ENCODE measurements around the gene RAP1GAP. TPM values are rescaled to one million over a fixed set of nuclear protein-coding genes. Genes with fewer than 3 reads are reported as not detected.

The RAP1GAP gene
- total RNA-seq, 2 donors from 2014 or later: 8.0 to 8.2 TPM

DNA sequence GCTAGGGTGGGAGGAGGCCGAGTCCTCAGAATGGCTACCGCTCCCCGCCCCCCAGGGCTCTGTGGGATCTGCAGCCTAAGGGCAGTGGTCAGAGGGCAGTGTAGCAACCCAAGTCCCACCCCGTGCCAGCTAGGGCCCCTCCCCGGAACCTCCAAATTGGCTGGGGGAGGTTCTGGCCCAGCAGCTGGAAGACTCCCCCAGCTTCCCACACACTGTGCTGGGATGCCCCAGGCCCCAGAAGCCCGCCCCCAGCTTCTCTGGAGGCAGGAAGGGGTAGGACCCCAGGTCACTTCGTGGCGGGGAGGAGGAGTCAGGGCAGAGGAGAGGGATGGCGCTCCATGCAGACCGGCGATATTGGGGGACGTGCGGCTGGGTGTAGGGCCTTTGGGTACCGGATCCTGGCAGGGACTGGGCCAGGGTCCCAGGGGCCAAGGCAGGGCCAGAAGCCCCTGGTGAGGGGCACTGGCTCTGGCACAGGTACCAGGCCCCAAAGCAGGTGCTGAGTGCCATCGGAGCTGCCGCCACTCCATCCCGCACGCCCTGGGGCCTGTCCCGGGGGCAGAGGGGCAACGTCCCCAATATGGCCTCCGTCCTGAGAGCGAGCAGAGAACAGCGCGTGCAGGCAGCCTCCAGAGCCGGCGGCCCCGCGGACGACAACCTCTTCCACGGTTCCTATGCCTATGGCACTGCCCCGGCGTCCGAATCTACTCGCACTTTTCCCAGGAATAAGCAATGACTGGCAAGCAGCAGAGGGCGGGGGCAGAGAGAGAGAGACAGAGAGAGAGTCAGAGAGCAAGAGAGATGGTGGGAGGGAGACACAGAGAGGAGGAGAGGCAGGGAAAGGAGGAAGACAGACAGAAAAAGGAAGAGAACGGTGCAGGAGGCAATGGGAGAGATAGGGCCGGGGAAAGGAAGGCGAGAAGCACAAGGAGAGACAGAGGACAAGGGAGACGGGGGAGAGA, 65.7 kb downstream of the RAP1GAP start:
- Mint-ChIP-seq H3K27ac (no peak overlapping the region), H3K4me1 (peaks cover 20% of the 10 kb centered on the region), H3K4me3 (no peak overlapping the region), H3K27me3 (ENCODE audit: insufficient read depth) (no peaks in the 10 kb centered on the region), H3K36me3 (ENCODE audit: low read depth) (no peaks in the 10 kb centered on the region), H3K9me3 (no peaks in the 10 kb centered on the region)
- Histone ChIP-seq H3K27ac (ENCODE audit: low read depth, low read length) (no peak overlapping the region), H3K4me3 (ENCODE audit: low read length) (no peak overlapping the region), H3K36me3 (ENCODE audit: control insufficient read depth, insufficient read depth, low read length) (no peaks in the 10 kb centered on the region), H3K4me1 (ENCODE audit: control insufficient read depth, insufficient read depth, low read length) (no peaks in the 10 kb centered on the region), H3K27me3 (ENCODE audit: control insufficient read depth, insufficient read depth, low read length, poor library complexity, severe bottlenecking) (no peaks in the 10 kb centered on the region), H3K9me3 (ENCODE audit: control insufficient read depth, low read length) (no peaks in the 10 kb centered on the region), H3K9ac (ENCODE audit: extremely low read depth, low read length, poor library complexity, severe bottlenecking) (no peak overlapping the region)
- TF ChIP-seq, protein P1, sequence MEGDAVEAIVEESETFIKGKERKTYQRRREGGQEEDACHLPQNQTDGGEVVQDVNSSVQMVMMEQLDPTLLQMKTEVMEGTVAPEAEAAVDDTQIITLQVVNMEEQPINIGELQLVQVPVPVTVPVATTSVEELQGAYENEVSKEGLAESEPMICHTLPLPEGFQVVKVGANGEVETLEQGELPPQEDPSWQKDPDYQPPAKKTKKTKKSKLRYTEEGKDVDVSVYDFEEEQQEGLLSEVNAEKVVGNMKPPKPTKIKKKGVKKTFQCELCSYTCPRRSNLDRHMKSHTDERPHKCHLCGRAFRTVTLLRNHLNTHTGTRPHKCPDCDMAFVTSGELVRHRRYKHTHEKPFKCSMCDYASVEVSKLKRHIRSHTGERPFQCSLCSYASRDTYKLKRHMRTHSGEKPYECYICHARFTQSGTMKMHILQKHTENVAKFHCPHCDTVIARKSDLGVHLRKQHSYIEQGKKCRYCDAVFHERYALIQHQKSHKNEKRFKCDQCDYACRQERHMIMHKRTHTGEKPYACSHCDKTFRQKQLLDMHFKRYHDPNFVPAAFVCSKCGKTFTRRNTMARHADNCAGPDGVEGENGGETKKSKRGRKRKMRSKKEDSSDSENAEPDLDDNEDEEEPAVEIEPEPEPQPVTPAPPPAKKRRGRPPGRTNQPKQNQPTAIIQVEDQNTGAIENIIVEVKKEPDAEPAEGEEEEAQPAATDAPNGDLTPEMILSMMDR (conservative IDR thresholded peaks at IDR 0.05): no peak
- no peak for DNase-seq
- 91 to 92% methylated on average over 19 to 39 of the region's 39 CpGs for WGBS, 2 experiments (ENCODE audit: insufficient coverage in 1 of 2, insufficient read length in 1 of 2)

DNA sequence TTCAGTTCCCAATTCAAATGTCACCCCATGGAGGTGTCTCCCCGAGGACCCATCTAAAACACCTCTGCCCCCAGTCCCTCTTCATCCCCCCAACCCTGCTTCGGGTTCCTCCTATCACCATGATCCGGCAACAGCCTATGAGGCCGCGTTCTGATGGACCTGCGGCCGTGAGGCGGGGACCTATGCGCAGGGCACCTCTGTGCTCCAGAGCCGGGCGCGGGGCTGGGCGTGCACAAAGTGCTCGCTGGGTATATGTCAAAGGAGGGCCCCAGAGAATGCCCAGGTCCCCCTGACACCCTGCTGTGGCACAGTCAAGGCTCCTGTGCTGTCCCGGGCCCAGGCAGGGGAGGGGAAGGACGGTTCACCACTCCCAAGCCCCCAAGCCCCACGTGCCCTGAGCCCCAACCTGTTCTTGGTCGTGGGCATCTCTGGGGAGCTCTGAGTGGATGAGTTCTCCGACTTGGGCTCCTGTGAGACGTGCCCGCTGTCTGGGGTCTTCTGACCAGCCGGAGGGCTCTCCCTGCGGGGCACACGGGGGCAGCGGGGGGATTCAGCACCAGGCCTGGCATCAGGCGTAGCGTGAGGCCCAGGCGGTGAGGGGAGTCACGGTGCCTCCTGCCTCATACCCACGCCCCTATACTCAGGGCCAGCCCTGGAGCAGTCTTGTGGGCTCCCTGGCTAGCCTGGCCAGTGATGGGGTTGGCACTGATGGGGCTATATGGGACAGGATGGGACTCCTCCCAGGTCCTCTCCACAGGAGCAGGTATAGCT, 67.7 kb downstream of the RAP1GAP start:
- no peaks in the 10 kb centered on the region for H3K9me3 ChIP-seq (ENCODE audit: control insufficient read depth, low read length)
- H3K27me3 ChIP-seq (ENCODE audit: control insufficient read depth, insufficient read depth, low read length, poor library complexity, severe bottlenecking): no peaks in the 10 kb centered on the region
- no peak overlapping the region for H3K27ac ChIP-seq (ENCODE audit: low read depth, low read length)
- H3K4me1 ChIP-seq (ENCODE audit: control insufficient read depth, insufficient read depth, low read length): no peaks in the 10 kb centered on the region
- Mint-ChIP-seq H3K4me3 (no peak overlapping the region), H3K9me3 (no peaks in the 10 kb centered on the region), H3K4me1 (peaks cover 8% of the 10 kb centered on the region), H3K27me3 (ENCODE audit: insufficient read depth) (no peaks in the 10 kb centered on the region), H3K36me3 (ENCODE audit: low read depth) (no peaks in the 10 kb centered on the region), H3K27ac (no peak overlapping the region)
- DNase-seq: no peak
- 90 to 96% methylated on average over 15 to 30 of the region's 30 CpGs for WGBS, 2 experiments (ENCODE audit: insufficient coverage in 1 of 2, insufficient read length in 1 of 2)
- no peak overlapping the region for H3K4me3 ChIP-seq (ENCODE audit: low read length)
- TF ChIP-seq, protein P1 (conservative IDR thresholded peaks at IDR 0.05): no peak
- no peaks in the 10 kb centered on the region for H3K36me3 ChIP-seq (ENCODE audit: control insufficient read depth, insufficient read depth, low read length)
- no peak overlapping the region for H3K9ac ChIP-seq (ENCODE audit: extremely low read depth, low read length, poor library complexity, severe bottlenecking)

DNA sequence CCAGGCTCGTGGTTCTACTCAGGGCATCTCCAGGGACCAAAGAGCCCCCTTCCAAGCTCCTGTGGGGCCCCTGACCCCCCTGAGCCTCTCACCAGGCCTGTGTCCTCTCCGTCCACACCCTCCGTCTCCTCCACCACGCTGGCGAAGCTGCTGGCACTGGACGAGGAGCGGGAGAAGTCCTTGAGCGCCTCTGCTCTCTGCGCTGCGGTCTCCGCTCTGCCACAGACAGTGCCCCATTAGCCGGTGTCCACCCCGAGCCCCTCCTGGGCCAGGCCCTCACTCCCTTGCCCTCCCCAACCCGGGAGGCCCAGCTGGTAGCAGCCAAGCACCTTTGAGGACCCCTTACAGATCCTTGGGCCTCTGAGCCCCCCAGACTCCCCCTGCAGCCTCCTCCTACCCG, 69.8 kb downstream of the RAP1GAP start:
- 91 to 93% methylated on average over 15 of the region's 15 CpGs for WGBS, 2 experiments (ENCODE audit: insufficient coverage in 1 of 2, insufficient read length in 1 of 2)
- Histone ChIP-seq H3K9me3 (ENCODE audit: control insufficient read depth, low read length) (no peaks in the 10 kb centered on the region), H3K4me1 (ENCODE audit: control insufficient read depth, insufficient read depth, low read length) (no peaks in the 10 kb centered on the region), H3K36me3 (ENCODE audit: control insufficient read depth, insufficient read depth, low read length) (no peaks in the 10 kb centered on the region), H3K27me3 (ENCODE audit: control insufficient read depth, insufficient read depth, low read length, poor library complexity, severe bottlenecking) (no peaks in the 10 kb centered on the region), H3K9ac (ENCODE audit: extremely low read depth, low read length, poor library complexity, severe bottlenecking) (no peak overlapping the region), H3K4me3 (ENCODE audit: low read length) (no peak overlapping the region), H3K27ac (ENCODE audit: low read depth, low read length) (no peak overlapping the region)
- DNase-seq: no peak
- H3K27ac Mint-ChIP-seq: no peak overlapping the region
- H3K4me3 Mint-ChIP-seq: no peak overlapping the region
- no peaks in the 10 kb centered on the region for H3K27me3 Mint-ChIP-seq (ENCODE audit: insufficient read depth)
- TF ChIP-seq, protein P1 (conservative IDR thresholded peaks at IDR 0.05): no peak
- H3K36me3 Mint-ChIP-seq (ENCODE audit: low read depth): no peaks in the 10 kb centered on the region
- peaks cover 4% of the 10 kb centered on the region for H3K4me1 Mint-ChIP-seq
- H3K9me3 Mint-ChIP-seq: no peaks in the 10 kb centered on the region
